HG02678 (cell line): ENCODE measurements around the gene RGS6.

Experiments used
- ATAC-seq: cut with Tn5 transposase; IDR thresholded peaks from one replicate; pipeline ENCODE4 v1.9.1; 2021; ENCODE audit warnings: mild to moderate bottlenecking, moderate library complexity; ENCODE audit not compliant: unreplicated experiment

Gene RGS6

GRCh38 chr14:72599579-72600470 is 667.6 kb downstream of the RGS6 start:
- ATAC-seq: no peak

GRCh38 chr14:72600551-72601330 is 668.5 kb downstream of the RGS6 start:
- ATAC-seq: no peak

GRCh38 chr14:72603639-72604038 is 671.4 kb downstream of the RGS6 start:
- no peak for ATAC-seq

- no peak for ATAC-seq
These were observed 671.9 kb downstream of the RGS6 start for GRCh38 chr14:72604133-72604532.

GRCh38 chr14:72605096-72605920 is 673.1 kb downstream of the RGS6 start:
- ATAC-seq: no peak

GRCh38 chr14:72605921-72606220 is 673.6 kb downstream of the RGS6 start:
- ATAC-seq: no peak

GRCh38 chr14:72606879-72607278 is 674.6 kb downstream of the RGS6 start:
- no peak for ATAC-seq

GRCh38 chr14:72607386-72608130 is 675.3 kb downstream of the RGS6 start:
- no peak for ATAC-seq

GRCh38 chr14:72608391-72609204 is 676.4 kb downstream of the RGS6 start:
- no peak for ATAC-seq

GRCh38 chr14:72609205-72609916 is 677.1 kb downstream of the RGS6 start:
- ATAC-seq: no peak

- ATAC-seq: no peak
These were observed 678.0 kb downstream of the RGS6 start for GRCh38 chr14:72610096-72610830.

GRCh38 chr14:72610831-72611200 is 678.6 kb downstream of the RGS6 start:
- ATAC-seq: no peak

- ATAC-seq: no peak
These were observed 679.3 kb downstream of the RGS6 start for GRCh38 chr14:72611506-72611905.

GRCh38 chr14:72612041-72612440 is 679.8 kb downstream of the RGS6 start:
- no peak for ATAC-seq

- no peak for ATAC-seq
These were observed 681.2 kb downstream of the RGS6 start for GRCh38 chr14:72613231-72613974.

GRCh38 chr14:72613975-72614319 is 681.7 kb downstream of the RGS6 start:
- no peak for ATAC-seq

- ATAC-seq: no peak
These were observed 682.1 kb downstream of the RGS6 start for GRCh38 chr14:72614365-72614764.

GRCh38 chr14:72614891-72615415 is 682.7 kb downstream of the RGS6 start:
- ATAC-seq: no peak
